ENCODE results near the gene KIF22.

DNA sequence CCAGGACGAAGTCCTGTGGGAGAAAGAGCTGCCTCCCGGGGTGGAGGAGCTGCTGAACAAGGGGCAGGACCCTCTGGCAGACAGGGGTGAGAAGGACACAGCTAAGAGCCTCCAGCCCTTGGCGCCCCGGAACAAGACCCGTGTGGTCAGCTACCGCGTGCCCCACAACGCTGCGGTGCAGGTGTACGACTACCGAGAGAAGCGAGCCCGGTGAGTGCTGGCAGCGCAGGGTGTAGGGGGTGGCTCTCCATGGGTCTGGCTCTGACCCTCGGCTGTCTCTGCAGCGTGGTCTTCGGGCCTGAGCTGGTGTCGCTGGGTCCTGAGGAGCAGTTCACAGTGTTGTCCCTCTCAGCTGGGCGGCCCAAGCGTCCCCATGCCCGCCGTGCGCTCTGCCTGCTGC lies 51.1 kb downstream of the KIF22 start:
- TF ChIP-seq, protein P1, sequence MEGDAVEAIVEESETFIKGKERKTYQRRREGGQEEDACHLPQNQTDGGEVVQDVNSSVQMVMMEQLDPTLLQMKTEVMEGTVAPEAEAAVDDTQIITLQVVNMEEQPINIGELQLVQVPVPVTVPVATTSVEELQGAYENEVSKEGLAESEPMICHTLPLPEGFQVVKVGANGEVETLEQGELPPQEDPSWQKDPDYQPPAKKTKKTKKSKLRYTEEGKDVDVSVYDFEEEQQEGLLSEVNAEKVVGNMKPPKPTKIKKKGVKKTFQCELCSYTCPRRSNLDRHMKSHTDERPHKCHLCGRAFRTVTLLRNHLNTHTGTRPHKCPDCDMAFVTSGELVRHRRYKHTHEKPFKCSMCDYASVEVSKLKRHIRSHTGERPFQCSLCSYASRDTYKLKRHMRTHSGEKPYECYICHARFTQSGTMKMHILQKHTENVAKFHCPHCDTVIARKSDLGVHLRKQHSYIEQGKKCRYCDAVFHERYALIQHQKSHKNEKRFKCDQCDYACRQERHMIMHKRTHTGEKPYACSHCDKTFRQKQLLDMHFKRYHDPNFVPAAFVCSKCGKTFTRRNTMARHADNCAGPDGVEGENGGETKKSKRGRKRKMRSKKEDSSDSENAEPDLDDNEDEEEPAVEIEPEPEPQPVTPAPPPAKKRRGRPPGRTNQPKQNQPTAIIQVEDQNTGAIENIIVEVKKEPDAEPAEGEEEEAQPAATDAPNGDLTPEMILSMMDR (IDR thresholded peaks at IDR 0.05), result no peak
- TF ChIP-seq POLR2A (IDR thresholded peaks at IDR 0.05), result no peak
